ENCODE measurements around the gene C11orf87. TPM values are rescaled to one million over a fixed set of nuclear protein-coding genes. Genes with fewer than 3 reads are reported as not detected.

C11orf87 gene
- total and polyA plus RNA-seq, 2 of the 8 experiments (the other 6 are each of a cell fraction or from before 2014, with no cell fraction given) = 0.22 to 0.32 TPM

DNA sequence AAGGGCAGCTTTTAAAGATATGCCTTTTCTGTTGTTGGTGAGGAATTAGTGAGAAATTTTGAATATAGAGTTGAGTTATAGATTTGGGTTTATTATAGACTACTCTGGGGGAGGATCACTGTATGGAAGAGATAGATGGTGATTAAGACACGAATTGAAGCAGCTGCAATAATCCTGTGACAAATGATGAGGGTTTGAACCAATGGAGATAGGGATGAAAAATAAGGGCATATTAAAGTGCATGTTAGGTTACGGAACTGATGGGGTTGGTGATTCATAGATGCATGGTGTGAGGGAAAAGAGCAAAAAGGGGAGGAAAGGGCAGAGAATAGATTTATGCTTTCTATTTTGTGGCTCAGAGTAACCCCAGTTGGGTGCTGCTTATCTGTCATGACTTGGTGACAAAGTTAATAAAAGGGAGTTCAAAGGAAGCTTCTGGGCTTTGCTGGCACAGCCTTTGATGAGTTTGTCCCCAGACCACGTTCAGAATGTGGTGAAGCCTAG, 11.8 kb downstream of the C11orf87 start (continued):
- TF ChIP-seq EGR1 (IDR thresholded peaks at IDR 0.05; ENCODE audit: borderline replicate concordance, low read depth, low read length) (no peak), BRCA1 (IDR thresholded peaks at IDR 0.05; ENCODE audit: low read depth, low read length) (no peak), JUN (IDR thresholded peaks at IDR 0.05; ENCODE audit: low read depth, low read length) (no peak), CHD1 (IDR thresholded peaks at IDR 0.05; ENCODE audit: low read depth, low read length) (no peak)

All from H1 (cell line).